SK-N-SH treated with all-trans-retinoic acid at 6 μM for 48 hours (cell line): ENCODE data around the gene CACNA2D3.

Experiments
- ARNTL ChIP-seq: fragments of 450-650 bp; formaldehyde crosslinking; IDR thresholded peaks from 2 replicates; pipeline ENCODE4 v1.5.0; 2020; ENCODE audit warnings: low read depth, mild to moderate bottlenecking, moderate library complexity, borderline replicate concordance
- GLIS3 ChIP-seq: fragments of 250-450 bp; sonication (Bioruptor Pico); IDR thresholded peaks from 2 replicates; pipeline ENCODE4 v1.5.0; 2020; ENCODE audit warnings: mild to moderate bottlenecking, moderate library complexity
- ISL1 ChIP-seq: fragments of 250-450 bp; sonication (Bioruptor Pico); IDR thresholded peaks from 2 replicates; pipeline ENCODE4 v2.1.2; 2022; ENCODE audit warnings: mild to moderate bottlenecking, moderate library complexity
- RARB ChIP-seq: fragments of 250-450 bp; sonication (Bioruptor Pico); IDR thresholded peaks from 2 replicates; pipeline ENCODE4 v1.8.0; 2021; ENCODE audit warnings: mild to moderate bottlenecking, moderate library complexity
- TCF4 ChIP-seq: fragments of 250-450 bp; sonication (Bioruptor Pico); IDR thresholded peaks from 2 replicates; pipeline ENCODE4 v1.8.0; 2021; ENCODE audit warnings: mild to moderate bottlenecking, moderate library complexity, borderline replicate concordance
- ZFP3 ChIP-seq: fragments of 250-450 bp; sonication (Bioruptor Pico); IDR thresholded peaks from 2 replicates; pipeline ENCODE4 v1.5.0; 2020; ENCODE audit warnings: mild to moderate bottlenecking, moderate library complexity
- ZNF70 ChIP-seq: fragments of 450-650 bp; formaldehyde crosslinking; IDR thresholded peaks from 2 replicates; pipeline ENCODE4 v1.5.0; 2020; ENCODE audit warnings: mild to moderate bottlenecking, moderate library complexity
- ZNF8 ChIP-seq: fragments of 450-650 bp; formaldehyde crosslinking; IDR thresholded peaks from 2 replicates; pipeline ENCODE4 v1.5.0; 2020; ENCODE audit warnings: mild to moderate bottlenecking, moderate library complexity
- TF ChIP-seq, protein P1 (sequence below): fragments of 250-450 bp; sonication (Bioruptor Pico); IDR thresholded peaks from 2 replicates; pipeline ENCODE4 v1.5.1; 2021; ENCODE audit warnings: mild to moderate bottlenecking, moderate library complexity
- TF ChIP-seq, protein P2 (sequence below): fragments of 250-450 bp; sonication (Bioruptor Pico); IDR thresholded peaks from 2 replicates; pipeline ENCODE4 v1.5.1; 2020; ENCODE audit warnings: low read depth, mild to moderate bottlenecking, moderate library complexity

DNA sequence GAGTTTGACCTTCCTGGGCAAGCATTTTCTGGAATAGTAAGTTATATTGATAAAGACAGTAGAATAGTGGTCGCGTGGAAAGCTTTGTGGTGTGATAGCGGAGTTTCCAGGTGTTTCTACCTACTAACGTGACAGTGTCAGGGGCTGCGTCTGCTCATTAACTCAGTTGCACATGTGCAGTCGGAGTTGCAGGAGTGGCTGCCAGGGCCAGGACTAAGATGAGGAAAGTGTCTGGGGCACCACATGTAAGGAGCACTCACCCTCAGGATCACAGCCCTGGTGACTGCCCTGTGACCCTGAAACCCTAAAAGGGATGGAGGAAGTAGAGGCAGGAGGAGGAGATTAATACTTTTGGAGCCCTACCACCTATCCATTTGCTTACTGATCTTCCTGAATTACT, 510.5 kb downstream of the CACNA2D3 start:
- TF ChIP-seq GLIS3 (CRISPR knock-in tag) (no peak), ZFP3 (CRISPR knock-in tag) (no peak), ZNF8 (CRISPR knock-in tag) (no peak), ISL1 (CRISPR knock-in tag) (no peak), TCF4 (CRISPR knock-in tag) (no peak), RARB (CRISPR knock-in tag) (no peak), ARNTL (CRISPR knock-in tag) (no peak), ZNF70 (no peak)
- TF ChIP-seq, protein P1, sequence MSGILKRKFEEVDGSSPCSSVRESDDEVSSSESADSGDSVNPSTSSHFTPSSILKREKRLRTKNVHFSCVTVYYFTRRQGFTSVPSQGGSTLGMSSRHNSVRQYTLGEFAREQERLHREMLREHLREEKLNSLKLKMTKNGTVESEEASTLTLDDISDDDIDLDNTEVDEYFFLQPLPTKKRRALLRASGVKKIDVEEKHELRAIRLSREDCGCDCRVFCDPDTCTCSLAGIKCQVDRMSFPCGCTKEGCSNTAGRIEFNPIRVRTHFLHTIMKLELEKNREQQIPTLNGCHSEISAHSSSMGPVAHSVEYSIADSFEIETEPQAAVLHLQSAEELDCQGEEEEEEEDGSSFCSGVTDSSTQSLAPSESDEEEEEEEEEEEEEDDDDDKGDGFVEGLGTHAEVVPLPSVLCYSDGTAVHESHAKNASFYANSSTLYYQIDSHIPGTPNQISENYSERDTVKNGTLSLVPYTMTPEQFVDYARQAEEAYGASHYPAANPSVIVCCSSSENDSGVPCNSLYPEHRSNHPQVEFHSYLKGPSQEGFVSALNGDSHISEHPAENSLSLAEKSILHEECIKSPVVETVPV (CRISPR knock-in tag) = no peak
- TF ChIP-seq, protein P2, sequence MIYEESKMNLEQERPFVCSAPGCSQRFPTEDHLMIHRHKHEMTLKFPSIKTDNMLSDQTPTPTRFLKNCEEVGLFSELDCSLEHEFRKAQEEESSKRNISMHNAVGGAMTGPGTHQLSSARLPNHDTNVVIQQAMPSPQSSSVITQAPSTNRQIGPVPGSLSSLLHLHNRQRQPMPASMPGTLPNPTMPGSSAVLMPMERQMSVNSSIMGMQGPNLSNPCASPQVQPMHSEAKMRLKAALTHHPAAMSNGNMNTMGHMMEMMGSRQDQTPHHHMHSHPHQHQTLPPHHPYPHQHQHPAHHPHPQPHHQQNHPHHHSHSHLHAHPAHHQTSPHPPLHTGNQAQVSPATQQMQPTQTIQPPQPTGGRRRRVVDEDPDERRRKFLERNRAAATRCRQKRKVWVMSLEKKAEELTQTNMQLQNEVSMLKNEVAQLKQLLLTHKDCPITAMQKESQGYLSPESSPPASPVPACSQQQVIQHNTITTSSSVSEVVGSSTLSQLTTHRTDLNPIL (CRISPR knock-in tag) = no peak
